ENCODE results near the gene FGGY.
"Not testable (repeated sequence)": the region's sequence is repeated elsewhere in the genome, so short reads cannot be mapped to it uniquely, and the experiment has no call there.

FGGY gene

DNA sequence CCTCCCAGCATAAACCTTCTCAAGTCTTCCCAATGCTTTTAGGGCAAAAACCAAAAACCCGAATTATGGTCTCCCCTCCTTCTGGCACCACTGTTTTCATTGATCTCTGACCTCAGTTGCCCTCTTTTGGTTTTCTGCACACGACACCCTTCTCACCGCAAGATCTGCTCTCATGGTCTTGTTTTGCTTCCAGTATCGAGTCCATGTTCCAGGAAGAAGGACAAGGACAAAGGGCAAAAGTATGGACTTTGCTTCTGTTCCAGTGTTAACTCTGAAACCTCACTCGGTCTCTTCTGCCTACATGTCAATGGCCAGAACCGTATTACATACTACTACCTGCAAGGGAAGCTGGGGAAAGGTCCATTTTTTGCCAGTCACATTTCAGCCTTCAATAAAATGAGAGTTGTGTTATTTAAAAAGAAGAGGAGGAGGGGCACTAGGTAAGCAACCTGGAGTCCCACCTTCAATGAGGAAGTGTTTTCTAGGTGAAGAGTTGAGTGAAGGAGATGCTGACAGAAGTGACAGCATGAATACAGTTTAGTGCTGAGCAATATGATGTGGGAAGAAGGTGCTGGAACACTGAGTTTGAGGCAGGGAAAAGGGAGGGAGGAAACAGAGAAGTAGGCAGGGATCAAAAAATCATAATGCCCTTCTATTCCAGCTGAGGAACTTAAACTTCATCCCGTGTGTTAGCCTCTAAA, 183.4 kb downstream of the FGGY start:
- Histone ChIP-seq H3K9me3 (ENCODE audit: low read length) (no peaks in the 10 kb centered on the region), H3K4me1 (ENCODE audit: insufficient read depth, low read length) (peaks cover 19% of the 10 kb centered on the region), H3K4me3 (ENCODE audit: low read depth in 1 of 2, low read length in 2 of 2) (no peak overlapping the region), H3K36me3 (ENCODE audit: insufficient read depth, low read length) (no peaks in the 10 kb centered on the region), H3K27ac (ENCODE audit: low read depth, low read length) (no peak overlapping the region), H3K27me3 (ENCODE audit: control insufficient read depth in 1 of 2, insufficient read depth in 2 of 2, low read length in 2 of 2) (no peaks in the 10 kb centered on the region), H3K9ac (ENCODE audit: low read length) (no peak overlapping the region)

DNA sequence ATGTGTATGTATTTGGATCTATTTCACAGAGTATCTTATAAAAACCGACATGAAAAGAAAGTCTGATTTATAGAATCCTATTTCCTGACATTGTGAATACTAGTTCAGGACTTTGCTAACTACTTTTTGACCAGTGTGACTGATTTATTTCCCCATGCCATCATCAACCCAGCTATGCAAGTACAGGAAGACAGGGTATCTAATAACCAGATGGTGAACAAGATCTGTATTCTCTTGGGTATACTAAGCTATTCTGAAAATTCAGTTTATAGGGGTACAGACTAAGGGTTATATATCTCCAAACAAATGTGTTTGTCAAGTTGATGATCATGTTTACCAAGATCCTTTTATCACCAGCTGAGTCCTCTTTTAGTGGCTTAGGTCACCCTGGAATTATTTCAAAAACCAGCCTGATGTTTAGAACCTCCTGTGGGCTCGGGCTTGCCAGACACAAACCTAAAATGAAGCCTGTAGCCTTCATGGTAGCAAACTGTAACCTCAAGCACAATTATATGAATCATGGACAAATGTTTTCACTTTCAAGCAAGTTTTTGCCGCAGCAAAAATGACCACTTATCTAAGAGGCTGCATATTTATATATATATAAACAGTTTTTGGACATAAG, 185.1 kb downstream of the FGGY start:
- H3K27me3 ChIP-seq (ENCODE audit: control insufficient read depth in 1 of 2, insufficient read depth in 2 of 2, low read length in 2 of 2) = no peaks in the 10 kb centered on the region
- H3K9ac ChIP-seq (ENCODE audit: low read length) = no peak overlapping the region
- no peaks in the 10 kb centered on the region for H3K9me3 ChIP-seq (ENCODE audit: low read length)

DNA sequence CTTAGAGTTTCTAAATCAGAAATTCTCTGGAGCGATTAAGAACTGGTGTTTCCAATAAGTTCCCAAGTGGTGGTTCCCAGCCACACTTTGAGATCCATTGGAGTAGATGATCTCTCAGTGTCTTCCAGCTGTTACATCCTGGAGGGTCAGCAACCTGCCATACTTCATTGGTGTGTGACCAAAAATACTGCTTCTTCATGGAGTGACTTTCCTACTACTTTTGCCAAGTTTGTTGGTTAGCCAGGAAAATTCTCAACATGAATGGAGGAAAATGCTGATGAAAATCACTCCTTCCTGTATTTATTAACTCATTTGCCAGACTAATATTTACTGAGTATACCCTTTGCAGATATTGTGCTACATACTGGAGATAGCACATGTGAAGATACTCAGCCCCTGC, 186.1 kb downstream of the FGGY start:
- H3K27me3 ChIP-seq (ENCODE audit: control insufficient read depth in 1 of 2, insufficient read depth in 2 of 2, low read length in 2 of 2) = no peaks in the 10 kb centered on the region
- no peaks in the 10 kb centered on the region for H3K9me3 ChIP-seq (ENCODE audit: low read length)
- H3K4me1 ChIP-seq (ENCODE audit: insufficient read depth, low read length) = peaks cover 19% of the 10 kb centered on the region
- H3K27ac ChIP-seq (ENCODE audit: low read depth, low read length) = no peak overlapping the region
- no peaks in the 10 kb centered on the region for H3K36me3 ChIP-seq (ENCODE audit: insufficient read depth, low read length)
- H3K9ac ChIP-seq (ENCODE audit: low read length) = no peak overlapping the region
- no peak overlapping the region for H3K4me3 ChIP-seq (ENCODE audit: low read depth in 1 of 2, low read length in 2 of 2)

More for the DNA sequence above, 185.1 kb downstream of the FGGY start:
- H3K4me3 ChIP-seq (ENCODE audit: low read depth in 1 of 2, low read length in 2 of 2) = no peak overlapping the region
- H3K27ac ChIP-seq (ENCODE audit: low read depth, low read length) = no peak overlapping the region
- H3K36me3 ChIP-seq (ENCODE audit: insufficient read depth, low read length) = no peaks in the 10 kb centered on the region
- H3K4me1 ChIP-seq (ENCODE audit: insufficient read depth, low read length) = peaks cover 19% of the 10 kb centered on the region

DNA sequence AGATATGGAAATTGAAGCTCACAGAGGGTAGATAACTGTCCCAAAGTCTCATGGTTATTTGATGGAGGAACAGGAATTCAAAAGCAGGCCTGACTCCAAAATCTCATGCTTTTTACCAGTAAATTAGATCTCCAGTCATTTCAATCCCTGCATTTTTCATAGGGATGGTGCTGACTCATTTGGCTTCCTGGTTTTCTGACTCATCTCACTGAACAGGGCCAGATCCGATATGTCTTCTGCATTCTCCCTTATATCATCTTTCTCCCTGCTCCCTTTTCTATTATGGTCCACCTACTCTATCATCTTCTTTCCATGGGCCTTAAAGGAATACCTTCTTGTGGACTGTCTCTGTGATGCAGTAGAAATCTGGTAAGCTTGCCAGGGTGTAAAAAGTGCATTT, 187.2 kb downstream of the FGGY start:
- no peak overlapping the region for H3K27ac ChIP-seq (ENCODE audit: low read depth, low read length)
- no peak overlapping the region for H3K4me3 ChIP-seq (ENCODE audit: low read depth in 1 of 2, low read length in 2 of 2)
- no peaks in the 10 kb centered on the region for H3K9me3 ChIP-seq (ENCODE audit: low read length)
- no peaks in the 10 kb centered on the region for H3K36me3 ChIP-seq (ENCODE audit: insufficient read depth, low read length)
- H3K9ac ChIP-seq (ENCODE audit: low read length) = no peak overlapping the region
- no peaks in the 10 kb centered on the region for H3K27me3 ChIP-seq (ENCODE audit: control insufficient read depth in 1 of 2, insufficient read depth in 2 of 2, low read length in 2 of 2)
- H3K4me1 ChIP-seq (ENCODE audit: insufficient read depth, low read length) = peaks cover 19% of the 10 kb centered on the region

- no peak overlapping the region for H3K4me3 ChIP-seq (ENCODE audit: low read depth in 1 of 2, low read length in 2 of 2)
- H3K9me3 ChIP-seq (ENCODE audit: low read length) = no peaks in the 10 kb centered on the region
- no peak overlapping the region for H3K9ac ChIP-seq (ENCODE audit: low read length)
- no peaks in the 10 kb centered on the region for H3K27me3 ChIP-seq (ENCODE audit: control insufficient read depth in 1 of 2, insufficient read depth in 2 of 2, low read length in 2 of 2)
- no peak overlapping the region for H3K27ac ChIP-seq (ENCODE audit: low read depth, low read length)
- no peaks in the 10 kb centered on the region for H3K36me3 ChIP-seq (ENCODE audit: insufficient read depth, low read length)
- peaks cover 19% of the 10 kb centered on the region for H3K4me1 ChIP-seq (ENCODE audit: insufficient read depth, low read length)
Measured at GRCh38 chr1:59485171-59485570, 188.3 kb downstream of the FGGY start.

DNA sequence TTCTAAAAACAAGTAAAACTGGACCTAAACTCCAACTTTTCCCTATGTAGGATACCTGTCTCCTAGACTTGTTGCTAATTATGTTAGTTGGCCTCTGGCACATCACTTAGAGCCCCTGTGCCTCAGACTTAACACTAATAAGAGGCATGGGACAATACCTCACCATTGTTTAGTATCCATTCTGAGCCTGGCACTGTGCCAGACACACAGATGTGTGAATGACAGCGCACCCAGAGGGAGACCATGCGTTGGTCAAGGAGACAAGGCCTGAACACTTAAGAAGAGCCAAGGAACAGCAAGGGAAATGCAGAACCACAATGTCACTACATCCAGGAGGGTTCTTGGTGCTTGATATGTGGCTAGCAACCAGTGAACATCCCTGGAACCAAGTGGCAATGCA, 189.1 kb downstream of the FGGY start:
- no peak overlapping the region for H3K9ac ChIP-seq (ENCODE audit: low read length)
- no peaks in the 10 kb centered on the region for H3K36me3 ChIP-seq (ENCODE audit: insufficient read depth, low read length)
- peaks cover 19% of the 10 kb centered on the region for H3K4me1 ChIP-seq (ENCODE audit: insufficient read depth, low read length)
- no peak overlapping the region for H3K4me3 ChIP-seq (ENCODE audit: low read depth in 1 of 2, low read length in 2 of 2)
- H3K9me3 ChIP-seq (ENCODE audit: low read length) = no peaks in the 10 kb centered on the region
- H3K27me3 ChIP-seq (ENCODE audit: control insufficient read depth in 1 of 2, insufficient read depth in 2 of 2, low read length in 2 of 2) = no peaks in the 10 kb centered on the region
- no peak overlapping the region for H3K27ac ChIP-seq (ENCODE audit: low read depth, low read length)

- Histone ChIP-seq H3K4me1 (ENCODE audit: insufficient read depth, low read length) (peaks cover 19% of the 10 kb centered on the region), H3K4me3 (ENCODE audit: low read depth in 1 of 2, low read length in 2 of 2) (no peak overlapping the region), H3K27me3 (ENCODE audit: control insufficient read depth in 1 of 2, insufficient read depth in 2 of 2, low read length in 2 of 2) (no peaks in the 10 kb centered on the region), H3K9ac (ENCODE audit: low read length) (no peak overlapping the region), H3K9me3 (ENCODE audit: low read length) (no peaks in the 10 kb centered on the region), H3K27ac (ENCODE audit: low read depth, low read length) (no peak overlapping the region), H3K36me3 (ENCODE audit: insufficient read depth, low read length) (no peaks in the 10 kb centered on the region)
Measured at GRCh38 chr1:59486615-59487014, 189.7 kb downstream of the FGGY start.

DNA sequence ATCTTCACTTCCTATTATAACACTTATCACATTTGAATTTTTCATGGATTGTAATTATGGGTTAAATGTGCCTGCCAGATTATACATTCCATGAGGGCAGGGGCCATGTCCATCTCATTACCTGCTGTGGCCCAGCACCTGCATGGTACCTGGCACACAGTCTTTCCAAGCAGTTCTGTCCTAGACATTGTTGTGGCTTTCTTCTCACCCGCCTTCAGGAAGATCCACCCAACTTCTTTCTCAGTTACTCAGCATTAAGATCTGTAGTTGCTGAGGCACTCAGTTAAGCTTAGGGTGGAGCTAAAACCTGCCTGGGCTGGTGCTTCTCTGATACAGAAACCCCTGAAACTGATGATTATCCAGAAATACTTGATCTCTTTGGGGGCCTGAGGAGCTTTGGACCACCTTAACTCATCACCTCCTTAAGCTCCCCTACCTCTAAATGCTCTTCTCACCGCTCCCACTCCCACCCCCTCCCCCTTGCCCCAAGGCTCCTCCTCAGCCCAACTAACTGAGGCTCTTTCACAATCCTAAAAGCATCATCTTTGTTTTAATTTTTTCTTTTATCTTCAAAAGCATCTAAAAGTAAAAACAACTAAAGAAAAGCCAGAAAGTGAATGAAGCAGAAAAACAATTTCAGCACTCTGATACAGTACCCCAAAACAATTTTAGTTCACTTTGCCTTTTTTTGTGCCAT, 190.6 kb downstream of the FGGY start:
- Histone ChIP-seq H3K9me3 (ENCODE audit: low read length) (no peaks in the 10 kb centered on the region), H3K9ac (ENCODE audit: low read length) (no peak overlapping the region), H3K27ac (ENCODE audit: low read depth, low read length) (no peak overlapping the region), H3K36me3 (ENCODE audit: insufficient read depth, low read length) (no peaks in the 10 kb centered on the region), H3K4me1 (ENCODE audit: insufficient read depth, low read length) (peaks cover 12% of the 10 kb centered on the region), H3K4me3 (ENCODE audit: low read depth in 1 of 2, low read length in 2 of 2) (no peak overlapping the region), H3K27me3 (ENCODE audit: control insufficient read depth in 1 of 2, insufficient read depth in 2 of 2, low read length in 2 of 2) (no peaks in the 10 kb centered on the region)

- H3K27me3 ChIP-seq (ENCODE audit: control insufficient read depth in 1 of 2, insufficient read depth in 2 of 2, low read length in 2 of 2) = no peaks in the 10 kb centered on the region
- H3K9me3 ChIP-seq (ENCODE audit: low read length) = no peaks in the 10 kb centered on the region
- no peak overlapping the region for H3K27ac ChIP-seq (ENCODE audit: low read depth, low read length)
- no peaks in the 10 kb centered on the region for H3K4me1 ChIP-seq (ENCODE audit: insufficient read depth, low read length)
- H3K9ac ChIP-seq (ENCODE audit: low read length) = no peak overlapping the region
- H3K4me3 ChIP-seq (ENCODE audit: low read depth in 1 of 2, low read length in 2 of 2) = no peak overlapping the region
- no peaks in the 10 kb centered on the region for H3K36me3 ChIP-seq (ENCODE audit: insufficient read depth, low read length)
Measured at GRCh38 chr1:59492500-59492899, 195.6 kb downstream of the FGGY start.

- no peaks in the 10 kb centered on the region for H3K36me3 ChIP-seq (ENCODE audit: insufficient read depth, low read length)
- no peak overlapping the region for H3K27ac ChIP-seq (ENCODE audit: low read depth, low read length)
- peaks cover 6% of the 10 kb centered on the region for H3K4me1 ChIP-seq (ENCODE audit: insufficient read depth, low read length)
- H3K9ac ChIP-seq (ENCODE audit: low read length) = no peak overlapping the region
- no peaks in the 10 kb centered on the region for H3K27me3 ChIP-seq (ENCODE audit: control insufficient read depth in 1 of 2, insufficient read depth in 2 of 2, low read length in 2 of 2)
- H3K9me3 ChIP-seq (ENCODE audit: low read length) = no peaks in the 10 kb centered on the region
- no peak overlapping the region for H3K4me3 ChIP-seq (ENCODE audit: low read depth in 1 of 2, low read length in 2 of 2)
Measured at GRCh38 chr1:59494145-59494833, 197.4 kb downstream of the FGGY start.

DNA sequence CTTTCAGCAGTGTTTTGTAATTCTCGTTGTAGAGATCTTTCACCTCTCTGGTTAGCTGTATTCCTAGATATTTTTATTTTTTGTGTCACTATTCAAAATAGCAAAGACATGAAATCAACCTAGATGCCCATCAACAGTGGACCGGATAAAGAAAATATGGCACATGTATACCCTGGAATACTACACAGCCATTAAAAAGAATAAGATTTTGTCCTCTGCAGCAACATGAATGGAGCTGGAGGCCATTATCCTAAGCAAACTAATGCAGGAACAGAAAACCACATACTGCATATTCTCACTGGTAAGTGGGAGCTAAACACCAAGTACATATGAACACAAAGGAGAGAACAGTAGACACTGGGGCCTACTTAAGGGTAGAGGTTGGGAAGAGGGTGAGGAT, 199.3 kb downstream of the FGGY start:
- H3K4me3 ChIP-seq (ENCODE audit: low read depth in 1 of 2, low read length in 2 of 2); H3K36me3 ChIP-seq (ENCODE audit: insufficient read depth, low read length): not testable (repeated sequence)

More for the DNA sequence above, 199.3 kb downstream of the FGGY start:
- H3K4me1 ChIP-seq (ENCODE audit: insufficient read depth, low read length); H3K9me3 ChIP-seq (ENCODE audit: low read length); H3K9ac ChIP-seq (ENCODE audit: low read length); H3K27me3 ChIP-seq (ENCODE audit: control insufficient read depth in 1 of 2, insufficient read depth in 2 of 2, low read length in 2 of 2); H3K27ac ChIP-seq (ENCODE audit: low read depth, low read length): not testable (repeated sequence)

Data from muscle layer of colon (tissue), 2 donors.